ENCODE measurements around the gene RAB36. TPM values are rescaled to one million over a fixed set of nuclear protein-coding genes. Genes with fewer than 3 reads are reported as not detected.

RAB36 gene
- polyA plus RNA-seq, 3 donors: 0.37 to 0.78 (median 0.49) TPM

DNA sequence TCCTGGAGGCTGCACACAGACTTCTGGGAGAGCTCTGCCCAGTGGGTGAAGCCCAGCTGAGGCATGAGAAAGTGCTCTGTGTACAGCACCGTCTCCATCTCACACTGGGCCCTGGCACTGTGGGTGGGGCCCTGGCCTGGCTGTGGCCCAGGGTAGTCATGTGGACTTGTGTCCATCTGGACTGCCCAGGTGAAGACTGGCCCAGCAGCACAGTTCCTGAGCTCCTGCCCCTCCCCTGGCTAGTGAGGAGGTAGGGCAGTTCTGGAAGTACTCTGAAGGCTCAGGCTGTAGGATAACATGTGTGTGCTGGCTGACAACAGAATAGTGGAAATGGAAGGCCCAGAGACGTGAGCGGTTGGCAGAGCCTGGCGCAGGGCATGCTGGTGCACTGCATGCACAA is 38.9 kb upstream of the RAB36 start:
- Histone ChIP-seq H3K27me3 (ENCODE audit: control insufficient read depth in 2 of 2, insufficient read depth in 2 of 2, low read length in 2 of 2) (no peaks in the 10 kb centered on the region), H2AFZ (ENCODE audit: insufficient read depth, low read depth, low read length, poor library complexity, severe bottlenecking) (no peak overlapping the region), H3K4me2 (replicated peaks; ENCODE audit: extremely low read depth, low read length, poor library complexity, severe bottlenecking) (no peak overlapping the region), H4K20me1 (ENCODE audit: insufficient read depth, low read length) (no peaks in the 10 kb centered on the region), H3K9ac (ENCODE audit: insufficient read depth, low read length, poor library complexity, severe bottlenecking) (no peak overlapping the region), H3K36me3 (replicated peaks in 1 of 2; ENCODE audit: control insufficient read depth in 1 of 2, insufficient read depth in 2 of 2, low read length in 2 of 2) (no peaks in the 10 kb centered on the region), H3K27ac (ENCODE audit: low read depth in 1 of 2, low read length in 2 of 2) (no peak overlapping the region), H3K4me3 (replicated peaks in 1 of 3; ENCODE audit: low read depth in 2 of 3, low read length in 3 of 3) (no peak overlapping the region), H3K79me2 (ENCODE audit: insufficient read depth, low read length) (no peaks in the 10 kb centered on the region), H3K9me3 (replicated peaks in 1 of 2; ENCODE audit: control insufficient read depth in 1 of 2, insufficient read depth in 1 of 2, low read length in 2 of 2) (no peaks in the 10 kb centered on the region), H3K4me1 (ENCODE audit: control insufficient read depth in 1 of 2, insufficient read depth in 2 of 2, low read length in 2 of 2) (no peaks in the 10 kb centered on the region)
- WGBS (ENCODE audit: insufficient coverage): 92% methylated on average over 4 of the region's 4 CpGs
- DNase-seq: no peak
- intact Hi-C loops (cut with micrococcal nuclease): no loop called here
- Mint-ChIP-seq H3K27me3 (ENCODE audit: low read depth in 3 of 3) (peaks cover 0 to 2% (median 0%) of the 10 kb centered on the region in 3 donors), H3K27ac (no peak overlapping the region), H3K4me3 (no peak overlapping the region), H3K4me1 (no peaks in the 10 kb centered on the region), H3K36me3 (no peaks in the 10 kb centered on the region), H3K9me3 (no peaks in the 10 kb centered on the region)
- TF ChIP-seq, protein P1, sequence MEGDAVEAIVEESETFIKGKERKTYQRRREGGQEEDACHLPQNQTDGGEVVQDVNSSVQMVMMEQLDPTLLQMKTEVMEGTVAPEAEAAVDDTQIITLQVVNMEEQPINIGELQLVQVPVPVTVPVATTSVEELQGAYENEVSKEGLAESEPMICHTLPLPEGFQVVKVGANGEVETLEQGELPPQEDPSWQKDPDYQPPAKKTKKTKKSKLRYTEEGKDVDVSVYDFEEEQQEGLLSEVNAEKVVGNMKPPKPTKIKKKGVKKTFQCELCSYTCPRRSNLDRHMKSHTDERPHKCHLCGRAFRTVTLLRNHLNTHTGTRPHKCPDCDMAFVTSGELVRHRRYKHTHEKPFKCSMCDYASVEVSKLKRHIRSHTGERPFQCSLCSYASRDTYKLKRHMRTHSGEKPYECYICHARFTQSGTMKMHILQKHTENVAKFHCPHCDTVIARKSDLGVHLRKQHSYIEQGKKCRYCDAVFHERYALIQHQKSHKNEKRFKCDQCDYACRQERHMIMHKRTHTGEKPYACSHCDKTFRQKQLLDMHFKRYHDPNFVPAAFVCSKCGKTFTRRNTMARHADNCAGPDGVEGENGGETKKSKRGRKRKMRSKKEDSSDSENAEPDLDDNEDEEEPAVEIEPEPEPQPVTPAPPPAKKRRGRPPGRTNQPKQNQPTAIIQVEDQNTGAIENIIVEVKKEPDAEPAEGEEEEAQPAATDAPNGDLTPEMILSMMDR (IDR thresholded peaks at IDR 0.05): no peak

DNA sequence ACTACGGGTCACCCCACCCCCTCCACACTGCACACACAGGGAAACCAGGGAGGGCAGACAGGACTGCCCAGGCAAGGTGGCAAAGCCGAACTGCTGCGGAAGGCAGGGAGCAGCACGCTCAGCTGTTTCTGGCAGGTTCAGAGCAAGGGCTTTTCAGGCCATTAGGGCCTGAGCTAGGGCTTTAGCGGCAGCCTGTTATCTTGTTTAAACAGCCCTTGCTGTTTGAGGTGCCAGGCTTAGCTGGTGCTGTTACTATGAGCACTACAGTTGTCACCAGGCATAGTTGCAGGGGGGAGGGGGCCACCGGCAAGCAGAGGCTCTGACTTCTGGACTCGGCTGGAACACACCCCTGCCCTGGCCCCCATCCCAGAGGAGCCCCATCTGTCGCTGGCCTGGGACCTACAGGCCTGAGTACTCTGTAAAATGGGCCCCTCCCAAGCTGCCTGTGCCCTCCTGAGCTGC is 38.3 kb upstream of the RAB36 start:
- TF ChIP-seq, protein P1 (IDR thresholded peaks at IDR 0.05): no peak
- H4K20me1 ChIP-seq (ENCODE audit: insufficient read depth, low read length): no peaks in the 10 kb centered on the region
- no peaks in the 10 kb centered on the region for H3K4me1 ChIP-seq (ENCODE audit: control insufficient read depth in 1 of 2, insufficient read depth in 2 of 2, low read length in 2 of 2)
- H3K4me2 ChIP-seq (replicated peaks; ENCODE audit: extremely low read depth, low read length, poor library complexity, severe bottlenecking): no peak overlapping the region
- H3K27me3 Mint-ChIP-seq (ENCODE audit: low read depth in 3 of 3): peaks cover 0 to 3% (median 0%) of the 10 kb centered on the region in 3 donors
- H3K36me3 ChIP-seq (replicated peaks in 1 of 2; ENCODE audit: control insufficient read depth in 1 of 2, insufficient read depth in 2 of 2, low read length in 2 of 2): no peaks in the 10 kb centered on the region
- no peaks in the 10 kb centered on the region for H3K9me3 Mint-ChIP-seq
- no peak overlapping the region for H3K4me3 ChIP-seq (replicated peaks in 1 of 3; ENCODE audit: low read depth in 2 of 3, low read length in 3 of 3)
- H3K9me3 ChIP-seq (replicated peaks in 1 of 2; ENCODE audit: control insufficient read depth in 1 of 2, insufficient read depth in 1 of 2, low read length in 2 of 2): no peaks in the 10 kb centered on the region
- H3K27ac Mint-ChIP-seq: no peak overlapping the region
- intact Hi-C loops (cut with micrococcal nuclease): no loop called here
- no peak overlapping the region for H3K9ac ChIP-seq (ENCODE audit: insufficient read depth, low read length, poor library complexity, severe bottlenecking)
- DNase-seq: no peak
- H2AFZ ChIP-seq (ENCODE audit: insufficient read depth, low read depth, low read length, poor library complexity, severe bottlenecking): no peak overlapping the region
- H3K79me2 ChIP-seq (ENCODE audit: insufficient read depth, low read length): no peaks in the 10 kb centered on the region
- H3K4me1 Mint-ChIP-seq: no peaks in the 10 kb centered on the region
- no peaks in the 10 kb centered on the region for H3K36me3 Mint-ChIP-seq
- no peak overlapping the region for H3K4me3 Mint-ChIP-seq
- 96% methylated on average over 7 of the region's 8 CpGs for WGBS (ENCODE audit: insufficient coverage)
- H3K27me3 ChIP-seq (ENCODE audit: control insufficient read depth in 2 of 2, insufficient read depth in 2 of 2, low read length in 2 of 2): no peaks in the 10 kb centered on the region
- no peak overlapping the region for H3K27ac ChIP-seq (ENCODE audit: low read depth in 1 of 2, low read length in 2 of 2)
